Activated T-cell treated with anti-CD3 and anti-CD28 coated beads, Interleukin-2, amount 50 U/mL, for 4 hours (primary cell): ENCODE data around the gene HOXA9. TPM values are rescaled to one million over a fixed set of nuclear protein-coding genes. Genes with fewer than 3 reads are reported as not detected.

Source experiments
- ATAC-seq, 2 donors: fragments of 200-7000 bp; cut with Tn5 transposase; one replicate each; pipeline ENCODE4 v1.10.0; 2021
- DNase-seq: peaks from one replicate; pipeline ENCODE4 v3.0.0-alpha.2; 2020
- H3K27me3 Mint-ChIP-seq: one replicate; pipeline ENCODE4 v1.8.0; 2021; ENCODE audit warnings: low read depth, mixed read lengths
- H3K36me3 Mint-ChIP-seq: one replicate; pipeline ENCODE4 v1.8.0; 2022; ENCODE audit warnings: mixed read lengths; ENCODE audit not compliant: insufficient read depth
- H3K4me1 Mint-ChIP-seq: one replicate; pipeline ENCODE4 v1.8.0; 2021; ENCODE audit warnings: low read depth, mixed read lengths
- H3K4me3 Mint-ChIP-seq: one replicate; pipeline ENCODE4 v1.8.0; 2021; ENCODE audit warnings: mild to moderate bottlenecking, moderate library complexity, mixed read lengths
- H3K9me3 Mint-ChIP-seq: one replicate; pipeline ENCODE4 v1.8.0; 2021; ENCODE audit warnings: mixed read lengths
- total RNA-seq, 3 donors: library from RNA; stranded (reverse); gene quantifications; one replicate each; pipeline ENCODE4 v1.2.1, GENCODE V29; 2021

HOXA9 gene
- total RNA-seq, 3 donors from 2014 or later, result 0.28 to 0.76 TPM; not detected in 1

DNA sequence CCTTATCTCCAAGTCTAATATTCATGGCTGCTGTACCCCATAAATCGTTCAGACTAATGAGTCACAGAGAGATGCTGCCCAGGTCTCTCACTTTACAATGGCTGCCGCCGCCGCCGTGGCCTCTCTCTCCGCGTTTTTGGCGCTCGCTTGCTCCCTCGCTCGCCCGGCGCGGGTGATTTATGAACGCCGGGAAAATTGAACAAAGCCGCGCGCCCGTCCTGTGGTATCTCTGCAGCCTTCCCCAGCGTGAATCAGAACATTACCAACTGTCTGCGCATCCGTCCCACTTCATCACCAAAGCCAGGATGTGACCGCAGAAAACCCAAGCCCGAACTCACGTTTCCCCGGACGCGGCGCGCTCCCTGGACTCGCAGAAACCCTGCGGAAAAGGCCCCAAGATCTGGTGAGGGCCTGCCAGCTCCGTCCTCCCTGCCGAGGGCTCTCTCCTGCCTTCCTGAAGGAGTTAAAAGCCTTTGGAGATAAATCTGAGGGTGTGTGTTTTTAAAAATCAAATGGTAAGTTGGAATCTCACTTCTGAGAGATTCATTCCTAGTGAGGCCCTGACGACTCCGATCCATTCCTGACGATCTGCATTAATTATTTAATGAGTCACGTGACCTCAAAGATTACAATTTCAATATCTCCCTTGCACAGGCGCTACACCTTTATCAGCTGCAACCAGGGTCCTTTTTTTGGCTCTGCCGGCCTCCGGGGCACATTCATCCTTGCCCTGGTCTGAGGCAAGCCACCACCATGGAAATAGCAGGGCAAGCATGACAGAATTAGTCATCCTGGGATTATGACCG is 41.0 kb downstream of the HOXA9 start:
- Mint-ChIP-seq H3K27me3 (peaks cover 41% of the 10 kb centered on the region), H3K36me3 (no peaks in the 10 kb centered on the region), H3K9me3 (no peaks in the 10 kb centered on the region), H3K4me3 (no peak overlapping the region), H3K4me1 (no peaks in the 10 kb centered on the region)
- DNase-seq, result no peak
- ATAC-seq, result no peak

GRCh38 chr7:27123477-27124053 is 41.8 kb downstream of the HOXA9 start:
- DNase-seq (no peak), ATAC-seq (no peak)
- no peaks in the 10 kb centered on the region for H3K9me3 Mint-ChIP-seq
- H3K36me3 Mint-ChIP-seq, result no peaks in the 10 kb centered on the region
- H3K4me3 Mint-ChIP-seq, result no peak overlapping the region
- no peaks in the 10 kb centered on the region for H3K4me1 Mint-ChIP-seq
- peaks cover 37% of the 10 kb centered on the region for H3K27me3 Mint-ChIP-seq

- Mint-ChIP-seq H3K4me3 (no peak overlapping the region), H3K4me1 (no peaks in the 10 kb centered on the region), H3K36me3 (no peaks in the 10 kb centered on the region), H3K9me3 (no peaks in the 10 kb centered on the region), H3K27me3 (peaks cover 35% of the 10 kb centered on the region)
- DNase-seq (no peak), ATAC-seq (no peak)
These were observed 42.3 kb downstream of the HOXA9 start for GRCh38 chr7:27123007-27123476.

GRCh38 chr7:27122077-27122910 is 43.0 kb downstream of the HOXA9 start:
- ATAC-seq (no peak), DNase-seq (no peak)
- peaks cover 31% of the 10 kb centered on the region for H3K27me3 Mint-ChIP-seq
- no peaks in the 10 kb centered on the region for H3K9me3 Mint-ChIP-seq
- H3K4me1 Mint-ChIP-seq, result no peaks in the 10 kb centered on the region
- no peak overlapping the region for H3K4me3 Mint-ChIP-seq
- H3K36me3 Mint-ChIP-seq, result no peaks in the 10 kb centered on the region

GRCh38 chr7:27121684-27122076 is 43.7 kb downstream of the HOXA9 start:
- Mint-ChIP-seq H3K9me3 (no peaks in the 10 kb centered on the region), H3K4me3 (no peak overlapping the region)
- no peak for ATAC-seq

GRCh38 chr7:27119412-27119911 is 45.9 kb downstream of the HOXA9 start:
- DNase-seq, result no peak
- Mint-ChIP-seq H3K36me3 (no peaks in the 10 kb centered on the region), H3K27me3 (peaks cover 19% of the 10 kb centered on the region), H3K4me3 (no peak overlapping the region), H3K4me1 (no peaks in the 10 kb centered on the region), H3K9me3 (no peaks in the 10 kb centered on the region)
- ATAC-seq, result no peak

More at GRCh38 chr7:27121684-27122076, 43.7 kb downstream of the HOXA9 start:
- Mint-ChIP-seq H3K36me3 (no peaks in the 10 kb centered on the region), H3K4me1 (no peaks in the 10 kb centered on the region), H3K27me3 (peaks cover 25% of the 10 kb centered on the region)
- no peak for DNase-seq

- Mint-ChIP-seq H3K4me3 (no peak overlapping the region), H3K36me3 (no peaks in the 10 kb centered on the region), H3K27me3 (peaks cover 14% of the 10 kb centered on the region), H3K9me3 (no peaks in the 10 kb centered on the region), H3K4me1 (no peaks in the 10 kb centered on the region)
- DNase-seq (no peak), ATAC-seq (no peak)
These were observed 46.8 kb downstream of the HOXA9 start for GRCh38 chr7:27118580-27118979.

- Mint-ChIP-seq H3K27me3 (peaks cover 15% of the 10 kb centered on the region), H3K9me3 (no peaks in the 10 kb centered on the region), H3K36me3 (no peaks in the 10 kb centered on the region), H3K4me1 (no peaks in the 10 kb centered on the region), H3K4me3 (no peak overlapping the region)
- DNase-seq, result no peak
- ATAC-seq, result no peak
These were observed 47.3 kb downstream of the HOXA9 start for GRCh38 chr7:27117887-27118491.

DNA sequence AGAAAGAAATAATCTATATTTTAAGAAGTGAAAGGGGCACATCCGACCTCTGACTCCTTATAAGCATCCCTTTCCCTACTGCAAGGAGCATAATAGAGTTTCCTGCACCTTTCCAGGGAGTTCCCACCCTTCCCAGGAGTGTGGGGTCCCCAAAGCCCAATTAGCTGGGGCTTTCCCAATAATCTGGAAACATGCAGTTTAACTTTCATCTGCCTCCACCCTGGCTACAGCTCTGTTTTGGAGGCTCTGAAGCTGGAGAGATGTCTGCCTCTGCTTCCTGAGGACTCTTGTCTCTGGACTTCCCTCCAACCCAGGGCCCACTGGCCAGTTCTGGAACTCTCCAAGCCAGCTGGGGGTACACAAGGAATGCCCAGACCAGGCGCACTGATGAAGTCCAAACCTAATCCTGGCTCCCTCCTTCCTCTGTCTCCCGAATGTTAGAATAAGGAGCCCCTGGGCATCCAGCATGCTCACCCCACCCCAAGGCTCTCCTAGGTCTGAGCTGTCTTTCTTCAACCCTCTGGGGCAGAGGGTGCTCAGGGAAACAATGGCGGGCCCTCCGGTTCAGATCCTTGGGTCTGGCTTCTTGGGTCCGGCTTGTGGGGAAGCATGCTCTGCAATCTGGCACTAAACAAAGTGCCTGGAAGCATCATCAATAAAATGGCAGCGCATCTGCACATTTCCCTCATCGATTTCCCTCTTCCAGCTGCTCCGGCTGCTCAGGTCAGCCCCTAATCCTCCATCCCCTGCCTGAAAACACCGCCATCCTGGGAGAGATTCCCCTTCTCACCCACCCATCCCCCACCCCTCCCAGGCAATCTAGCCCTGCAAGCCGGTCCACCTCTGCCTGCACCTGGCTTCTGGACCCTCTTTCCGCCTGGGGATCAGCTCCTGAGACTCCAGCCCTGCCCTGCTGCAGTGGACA is 48.1 kb downstream of the HOXA9 start:
- H3K27me3 Mint-ChIP-seq, result peaks cover 16% of the 10 kb centered on the region
- DNase-seq (no peak), ATAC-seq (no peak)
- H3K36me3 Mint-ChIP-seq, result no peaks in the 10 kb centered on the region
- H3K4me1 Mint-ChIP-seq, result no peaks in the 10 kb centered on the region
- no peak overlapping the region for H3K4me3 Mint-ChIP-seq
- H3K9me3 Mint-ChIP-seq, result no peaks in the 10 kb centered on the region

DNA sequence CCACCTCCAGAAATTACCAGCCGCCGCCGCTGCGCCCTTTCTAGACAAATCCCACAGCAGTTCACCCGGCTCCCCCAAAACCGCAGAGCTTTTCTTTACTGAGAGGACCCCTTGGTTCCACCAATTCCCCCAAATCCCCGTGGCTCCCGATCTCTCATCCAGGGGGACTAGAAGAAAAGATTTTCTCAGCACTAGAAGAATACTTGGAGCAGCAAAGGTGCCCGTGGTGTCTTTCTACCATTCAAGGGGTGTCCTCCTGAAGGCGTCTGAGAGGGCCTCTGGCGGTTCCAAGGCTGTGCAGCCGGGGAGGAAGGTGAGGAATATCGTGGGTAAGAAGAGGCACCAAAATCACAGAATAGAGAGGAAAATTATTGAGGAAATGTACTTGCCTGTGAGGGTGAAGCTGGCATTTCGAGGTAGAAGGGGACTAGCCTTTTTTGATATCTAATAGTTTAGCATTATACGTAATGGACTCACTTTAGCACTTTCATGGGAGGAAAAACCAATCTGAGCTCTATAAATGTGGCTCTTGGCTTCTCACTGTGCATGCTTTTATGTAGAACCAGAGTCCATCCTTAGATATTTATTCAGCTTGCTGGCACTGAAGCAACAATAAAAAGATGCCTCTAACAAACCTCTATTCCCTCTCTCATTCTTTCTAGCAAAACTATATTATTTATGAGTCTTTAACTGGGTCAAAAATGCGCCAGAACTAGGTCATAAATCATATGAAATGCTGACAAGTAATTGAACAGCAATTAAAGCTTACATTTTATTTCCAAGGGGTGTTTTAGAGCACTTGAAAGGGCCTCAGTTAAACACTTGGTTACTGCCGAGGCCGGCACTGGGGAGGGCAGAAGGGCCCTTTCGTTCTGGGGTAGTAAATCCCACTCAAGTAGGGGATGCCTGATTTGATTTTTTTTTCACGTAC is 49.0 kb downstream of the HOXA9 start:
- H3K27me3 Mint-ChIP-seq, result peaks cover 24% of the 10 kb centered on the region
- no peak for ATAC-seq
- H3K4me3 Mint-ChIP-seq, result no peak overlapping the region
- DNase-seq, result no peak
- H3K4me1 Mint-ChIP-seq, result no peaks in the 10 kb centered on the region
- no peaks in the 10 kb centered on the region for H3K36me3 Mint-ChIP-seq
- H3K9me3 Mint-ChIP-seq, result no peaks in the 10 kb centered on the region

DNA sequence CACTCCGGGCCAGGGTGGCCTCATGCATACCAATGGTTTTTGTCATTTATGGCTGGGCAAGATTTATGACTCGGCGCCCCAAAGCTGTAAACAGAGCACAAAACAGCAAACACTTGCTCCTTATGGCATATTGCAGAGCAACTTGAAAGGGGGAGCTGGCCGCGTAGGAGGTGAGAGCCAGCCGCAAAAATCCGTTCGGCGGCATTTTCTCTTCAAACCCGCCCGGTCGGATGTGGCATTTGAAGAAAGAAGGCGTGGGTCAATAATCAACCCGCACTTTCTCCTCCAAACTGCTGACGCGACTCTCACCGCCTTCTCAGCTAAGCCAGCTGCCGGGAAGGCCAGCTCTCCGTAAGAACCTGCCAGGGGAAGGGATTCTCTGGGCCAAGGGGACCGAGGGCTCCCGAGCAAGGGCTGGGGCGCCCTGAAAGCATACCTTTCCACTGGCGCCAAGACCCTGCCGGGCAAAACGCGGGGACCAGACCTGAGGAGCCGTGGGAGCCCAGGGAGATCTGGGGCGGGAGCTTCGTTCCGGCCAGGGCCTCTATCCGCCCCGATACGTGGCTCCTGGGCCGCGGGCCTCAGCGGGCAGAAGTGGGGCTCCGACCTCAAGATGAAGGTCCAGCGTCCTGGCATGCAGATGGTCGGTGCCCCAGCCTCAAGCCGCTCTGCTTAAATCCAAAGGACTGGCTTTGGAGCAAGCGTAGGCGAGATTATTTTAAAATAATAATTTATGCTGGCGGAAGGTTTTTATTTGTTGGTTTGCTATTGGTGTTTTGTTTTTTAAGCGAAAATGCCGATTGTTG is 49.9 kb downstream of the HOXA9 start:
- no peaks in the 10 kb centered on the region for H3K36me3 Mint-ChIP-seq
- H3K4me1 Mint-ChIP-seq, result no peaks in the 10 kb centered on the region
- ATAC-seq, result no peak
- no peaks in the 10 kb centered on the region for H3K9me3 Mint-ChIP-seq
- H3K27me3 Mint-ChIP-seq, result peaks cover 24% of the 10 kb centered on the region
- no peak for DNase-seq
- no peak overlapping the region for H3K4me3 Mint-ChIP-seq

DNA sequence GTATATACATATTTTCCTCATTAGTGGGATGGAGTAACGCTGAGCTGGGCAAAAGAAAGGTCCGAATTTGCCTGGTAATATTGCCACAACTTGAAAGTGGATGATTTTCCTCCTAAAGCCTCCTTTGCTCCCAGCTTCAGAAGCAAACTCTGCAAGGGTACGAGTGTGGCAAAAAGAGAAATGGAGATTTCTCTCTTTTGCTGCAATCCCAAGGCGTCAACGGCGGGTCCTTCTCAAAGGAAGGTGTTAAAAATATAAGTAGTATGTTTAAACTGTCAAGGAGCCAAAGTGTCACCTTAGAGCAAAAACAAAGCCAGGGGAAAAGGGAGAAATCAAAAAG is 50.5 kb downstream of the HOXA9 start:
- peaks cover 24% of the 10 kb centered on the region for H3K27me3 Mint-ChIP-seq
- H3K9me3 Mint-ChIP-seq, result no peaks in the 10 kb centered on the region
- DNase-seq, result no peak
- no peaks in the 10 kb centered on the region for H3K36me3 Mint-ChIP-seq
- H3K4me1 Mint-ChIP-seq, result no peaks in the 10 kb centered on the region
- no peak for ATAC-seq
- no peak overlapping the region for H3K4me3 Mint-ChIP-seq
